HG03575 (cell line): ENCODE results near the gene NTRK3.

ENCODE experiments used
- ATAC-seq: cut with Tn5 transposase; IDR thresholded peaks from one replicate; pipeline ENCODE4 v1.9.1; 2021; ENCODE audit not compliant: unreplicated experiment, insufficient number of reproducible peaks, low FRiP score; ENCODE audit errors: extremely low read depth

NTRK3 gene

DNA sequence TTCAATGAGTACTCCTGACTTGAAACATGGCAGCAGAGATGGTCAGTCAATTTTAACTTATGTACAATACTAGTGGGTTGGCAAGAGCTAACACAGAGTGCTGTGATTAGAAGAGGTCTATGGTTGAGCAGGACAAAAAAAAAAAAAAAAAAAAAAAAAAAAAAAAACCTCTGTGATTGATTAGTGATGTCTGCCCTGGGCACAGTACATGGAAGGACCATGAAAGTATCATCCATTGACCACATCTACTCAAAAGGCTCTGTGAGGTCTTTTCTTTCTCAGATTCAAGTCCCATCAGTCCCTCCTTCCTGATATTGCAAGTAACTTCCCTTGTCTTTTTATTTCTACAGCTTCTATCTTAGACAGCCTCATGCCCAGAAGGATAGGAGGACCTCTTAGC lies 59.6 kb downstream of the NTRK3 start:
- no peak for ATAC-seq

DNA sequence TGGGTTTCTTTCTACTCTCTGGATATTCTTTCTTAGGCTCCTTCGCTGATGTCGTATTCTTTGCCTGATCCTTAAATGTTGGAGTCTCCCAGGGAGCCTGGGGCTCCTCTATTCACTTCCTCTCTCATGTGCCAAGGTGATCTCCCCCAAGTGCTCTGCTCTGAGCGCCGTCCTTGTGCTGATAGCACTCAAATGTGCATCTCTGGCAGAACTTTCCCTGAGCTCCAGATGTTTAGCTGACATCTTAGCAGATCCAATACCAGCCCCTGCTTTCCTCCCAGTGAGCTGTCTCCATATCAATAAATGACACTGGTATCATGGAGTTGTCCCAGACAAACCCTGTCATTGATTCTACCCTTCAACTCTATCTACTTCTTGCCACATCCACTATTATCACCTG lies 62.4 kb downstream of the NTRK3 start:
- ATAC-seq = no peak

GRCh38 chr15:88193415-88193814 lies 63.1 kb downstream of the NTRK3 start:
- ATAC-seq = no peak

GRCh38 chr15:88191812-88192165 lies 64.8 kb downstream of the NTRK3 start:
- no peak for ATAC-seq

DNA sequence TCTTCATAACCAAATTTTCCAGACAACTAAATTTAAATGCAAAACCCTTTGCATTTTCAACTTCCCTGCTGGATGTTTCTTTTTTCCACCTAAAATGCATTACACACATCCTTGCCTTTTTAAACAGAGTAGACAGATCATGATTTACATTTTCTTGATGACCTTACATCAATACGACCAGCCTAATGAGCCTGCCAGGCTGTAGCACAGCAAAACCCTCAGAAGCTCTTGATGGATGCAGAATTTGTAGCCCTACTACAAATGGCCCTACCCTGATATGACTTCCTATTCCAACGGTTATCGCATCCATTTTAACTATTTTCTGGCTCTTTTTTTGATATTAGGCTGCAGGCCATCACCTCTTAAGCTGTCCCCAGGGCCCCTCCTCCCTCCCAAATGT lies 66.3 kb downstream of the NTRK3 start:
- ATAC-seq = no peak

GRCh38 chr15:88188300-88188699 lies 68.2 kb downstream of the NTRK3 start:
- ATAC-seq = no peak

GRCh38 chr15:88187195-88187594 lies 69.3 kb downstream of the NTRK3 start:
- ATAC-seq = no peak

DNA sequence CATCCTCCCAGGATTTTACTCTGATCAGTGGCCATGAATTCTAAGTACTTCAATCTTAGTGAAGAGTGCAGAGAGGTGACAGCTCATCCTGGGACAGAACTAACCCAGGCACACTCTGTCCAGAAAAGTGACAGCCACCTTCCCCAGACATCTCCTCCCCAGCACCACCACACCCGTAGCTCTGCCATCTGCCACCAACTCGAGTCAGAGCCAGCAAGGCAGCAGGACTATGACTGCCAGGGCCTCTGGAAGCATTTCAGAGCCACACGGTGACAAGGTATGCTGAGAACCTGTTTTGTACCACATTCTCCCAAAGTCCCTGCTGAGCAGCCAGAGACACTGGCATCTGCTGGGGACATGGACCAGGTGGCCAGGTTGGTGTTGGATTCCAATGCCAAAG lies 71.0 kb downstream of the NTRK3 start:
- ATAC-seq = no peak

GRCh38 chr15:88181613-88182012 lies 74.9 kb downstream of the NTRK3 start:
- ATAC-seq = no peak

DNA sequence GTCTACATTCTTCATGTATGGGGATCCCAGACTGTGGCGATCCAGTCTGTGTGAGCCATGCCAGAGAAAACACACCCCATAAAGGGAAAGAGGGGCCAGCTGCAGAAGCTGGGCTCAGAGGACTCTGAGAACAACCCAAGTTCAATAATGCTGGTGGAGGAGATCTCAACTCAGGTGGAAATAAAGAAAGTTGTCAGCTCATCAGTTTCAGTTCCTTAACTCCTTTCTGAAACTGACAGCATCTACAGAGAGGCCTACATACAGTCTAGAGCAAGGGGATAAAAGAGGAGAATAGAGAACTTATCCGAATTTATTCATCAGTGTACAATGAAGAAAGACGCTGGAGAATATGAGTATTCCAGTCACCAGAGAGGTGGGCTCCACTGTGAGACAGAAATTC lies 77.0 kb downstream of the NTRK3 start:
- ATAC-seq = peak; percentile 80

- ATAC-seq = no peak
These were observed 77.9 kb downstream of the NTRK3 start for GRCh38 chr15:88178631-88179030.

- ATAC-seq = no peak
These were observed 79.1 kb downstream of the NTRK3 start for GRCh38 chr15:88177451-88177850.

DNA sequence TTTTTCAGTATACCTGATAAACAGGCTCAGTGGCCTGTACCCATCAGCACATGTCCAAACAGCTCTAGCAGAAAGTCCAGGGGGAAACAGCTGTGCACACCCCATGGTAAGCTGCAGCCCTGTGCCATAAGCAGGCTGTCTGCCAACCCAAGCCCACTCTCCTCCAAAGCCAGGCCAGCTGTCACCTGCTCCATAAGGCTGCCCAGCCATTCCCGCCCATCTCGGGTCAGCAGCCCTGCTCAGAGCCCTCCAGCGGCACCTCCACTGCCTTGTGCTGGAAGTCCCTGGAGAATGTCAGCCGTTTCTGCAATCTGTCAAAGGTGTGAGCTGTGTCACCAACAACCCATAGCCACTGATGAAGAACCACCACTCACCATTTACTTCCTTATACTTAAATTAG lies 82.0 kb downstream of the NTRK3 start:
- ATAC-seq = no peak

DNA sequence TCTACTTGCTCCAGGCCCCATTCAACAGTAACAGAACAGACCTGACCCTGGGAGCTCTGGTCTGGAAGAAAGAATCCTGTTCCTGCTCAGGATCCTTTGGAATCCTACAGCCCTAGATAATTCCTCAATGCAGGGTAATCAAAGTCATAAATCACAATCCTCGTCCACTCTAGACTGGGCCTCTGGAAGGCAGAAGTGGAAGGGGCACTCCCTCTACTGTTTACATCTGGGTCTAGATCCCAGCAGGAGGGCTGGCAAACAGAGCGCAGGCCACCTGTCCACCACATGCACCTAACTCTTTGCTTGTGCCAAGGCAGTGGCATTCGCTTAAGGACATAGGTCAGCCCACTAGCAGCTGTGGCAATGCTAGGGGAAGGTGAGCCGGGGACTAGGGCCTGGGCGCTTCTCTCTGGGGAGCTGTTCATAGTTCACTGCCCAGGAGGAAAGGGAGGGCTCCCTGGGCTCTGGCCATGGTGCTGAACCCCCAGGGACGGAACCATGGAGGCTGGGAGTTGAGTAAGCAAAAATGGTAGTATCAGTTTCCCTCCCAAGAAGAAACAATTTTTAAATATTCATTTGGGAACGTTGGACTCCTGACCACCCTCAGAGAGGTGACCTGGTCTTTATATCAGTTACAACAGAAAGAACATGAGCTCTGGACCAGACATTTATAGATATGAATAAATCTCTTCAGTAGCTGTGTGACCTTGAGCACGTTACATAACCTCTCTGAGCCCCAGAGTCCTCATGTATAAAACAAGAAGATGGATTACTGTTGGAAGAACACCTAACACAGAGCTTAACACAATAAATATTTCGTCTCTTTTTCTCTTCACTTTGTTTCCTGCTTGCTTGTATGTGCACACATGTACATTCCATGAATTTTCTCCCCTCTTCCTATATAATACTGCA lies 90.2 kb downstream of the NTRK3 start:
- no peak for ATAC-seq

- no peak for ATAC-seq
These were observed 94.9 kb downstream of the NTRK3 start for GRCh38 chr15:88161636-88162035.

DNA sequence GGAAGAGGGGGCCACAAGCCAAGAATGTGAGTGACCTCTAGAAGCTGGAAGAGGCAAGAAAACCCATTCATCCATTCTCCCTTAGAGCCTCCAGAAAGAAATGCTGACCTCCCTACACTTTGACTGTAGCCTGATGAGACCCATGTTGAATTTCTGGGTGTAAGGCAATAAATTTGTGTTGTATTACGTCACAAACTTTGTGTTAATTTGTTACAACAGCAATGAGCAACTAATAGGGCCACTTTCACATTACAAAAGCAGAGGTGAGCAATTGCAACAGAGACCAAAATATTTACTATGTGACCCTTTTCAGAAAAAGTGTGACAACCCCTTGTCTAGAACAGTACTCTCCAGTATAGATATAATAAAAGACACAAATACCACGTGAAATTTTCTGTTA lies 101.2 kb downstream of the NTRK3 start:
- ATAC-seq = no peak

- ATAC-seq = no peak
These were observed 103.9 kb downstream of the NTRK3 start for GRCh38 chr15:88152672-88153071.

- ATAC-seq = no peak
These were observed 108.8 kb downstream of the NTRK3 start for GRCh38 chr15:88147760-88148159.

- no peak for ATAC-seq
These were observed 111.5 kb downstream of the NTRK3 start for GRCh38 chr15:88144921-88145653.

DNA sequence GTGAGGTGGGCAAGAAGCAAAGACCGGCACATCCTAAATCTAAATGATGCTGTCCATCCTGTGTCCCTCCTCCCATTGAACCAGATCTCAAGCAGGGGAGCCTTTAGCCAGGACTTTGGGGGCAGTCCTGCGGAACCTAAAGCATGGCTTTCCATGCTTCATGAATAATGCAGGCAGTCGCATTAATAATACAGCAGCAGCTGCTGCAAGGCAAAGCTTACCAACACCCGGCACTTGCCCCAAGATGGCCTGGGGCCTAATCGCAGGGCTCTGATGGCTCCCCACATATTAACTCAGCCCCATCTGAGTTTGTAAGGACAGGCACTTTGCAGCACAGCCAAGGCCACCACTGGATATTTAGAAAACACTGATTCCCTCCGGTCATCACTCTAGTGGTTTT lies 114.4 kb downstream of the NTRK3 start:
- ATAC-seq = no peak
